Epithelial cell of prostate (primary cell): ENCODE results near the gene MLLT10.

ENCODE experiments used
- DNase-seq: peaks from one replicate; pipeline ENCODE4 v3.0.0-alpha.2; 2011; ENCODE audit warnings: low read depth, low spot score
- H3K27ac ChIP-seq: fragments of 450-650 bp; 2 replicates; pipeline ENCODE4 v1.5.1; 2017; ENCODE audit warnings: mild to moderate bottlenecking

The MLLT10 gene

GRCh38 chr10:21515361-21516241 is 18.4 kb upstream of the MLLT10 start:
- no peak for DNase-seq
- H3K27ac ChIP-seq, result no peak overlapping the region

GRCh38 chr10:21516242-21517131 is 17.5 kb upstream of the MLLT10 start:
- no peak overlapping the region for H3K27ac ChIP-seq
- DNase-seq, result no peak

GRCh38 chr10:21517134-21518031 is 16.6 kb upstream of the MLLT10 start:
- DNase-seq, result no peak
- H3K27ac ChIP-seq, result no peak overlapping the region

DNA sequence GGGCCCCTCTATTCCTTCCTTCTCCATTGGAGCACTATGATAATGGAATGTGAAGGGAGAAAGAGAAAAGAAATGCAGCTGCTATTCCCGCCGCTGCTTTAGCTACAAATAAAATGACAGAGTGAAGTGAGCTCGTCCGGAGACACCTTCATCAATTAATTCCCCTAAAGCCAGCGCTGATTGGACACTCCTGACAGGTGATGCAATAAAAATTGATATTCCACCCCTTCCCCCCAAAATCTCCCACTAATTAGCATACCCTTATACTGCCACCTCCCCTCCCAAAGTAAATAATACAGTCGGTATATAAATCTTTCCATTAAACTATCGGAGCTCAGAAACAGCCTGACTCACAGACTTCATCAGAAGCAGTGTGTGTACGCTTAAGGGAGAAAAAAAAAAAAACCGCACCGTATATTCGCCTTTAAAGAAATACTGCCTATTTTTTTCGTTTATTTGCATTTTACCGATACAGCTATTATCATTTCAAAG is 15.8 kb upstream of the MLLT10 start:
- no peak overlapping the region for H3K27ac ChIP-seq
- no peak for DNase-seq

- H3K27ac ChIP-seq, result no peak overlapping the region
- no peak for DNase-seq
Observed at GRCh38 chr10:21518641-21519396, 15.2 kb upstream of the MLLT10 start.

- H3K27ac ChIP-seq, result peak overlapping the region; percentile 30
- no peak for DNase-seq
Observed at GRCh38 chr10:21519397-21519933, 14.6 kb upstream of the MLLT10 start.

- DNase-seq, result no peak
- peak overlapping the region; percentile 30 for H3K27ac ChIP-seq
Observed at GRCh38 chr10:21519941-21520436, 14.0 kb upstream of the MLLT10 start.

- no peak for DNase-seq
Observed at GRCh38 chr10:21520509-21520908, 13.5 kb upstream of the MLLT10 start.

GRCh38 chr10:21520949-21521348 is 13.1 kb upstream of the MLLT10 start:
- no peak overlapping the region for H3K27ac ChIP-seq
- no peak for DNase-seq

More at GRCh38 chr10:21520509-21520908, 13.5 kb upstream of the MLLT10 start:
- peak overlapping the region; percentile 30 for H3K27ac ChIP-seq

DNA sequence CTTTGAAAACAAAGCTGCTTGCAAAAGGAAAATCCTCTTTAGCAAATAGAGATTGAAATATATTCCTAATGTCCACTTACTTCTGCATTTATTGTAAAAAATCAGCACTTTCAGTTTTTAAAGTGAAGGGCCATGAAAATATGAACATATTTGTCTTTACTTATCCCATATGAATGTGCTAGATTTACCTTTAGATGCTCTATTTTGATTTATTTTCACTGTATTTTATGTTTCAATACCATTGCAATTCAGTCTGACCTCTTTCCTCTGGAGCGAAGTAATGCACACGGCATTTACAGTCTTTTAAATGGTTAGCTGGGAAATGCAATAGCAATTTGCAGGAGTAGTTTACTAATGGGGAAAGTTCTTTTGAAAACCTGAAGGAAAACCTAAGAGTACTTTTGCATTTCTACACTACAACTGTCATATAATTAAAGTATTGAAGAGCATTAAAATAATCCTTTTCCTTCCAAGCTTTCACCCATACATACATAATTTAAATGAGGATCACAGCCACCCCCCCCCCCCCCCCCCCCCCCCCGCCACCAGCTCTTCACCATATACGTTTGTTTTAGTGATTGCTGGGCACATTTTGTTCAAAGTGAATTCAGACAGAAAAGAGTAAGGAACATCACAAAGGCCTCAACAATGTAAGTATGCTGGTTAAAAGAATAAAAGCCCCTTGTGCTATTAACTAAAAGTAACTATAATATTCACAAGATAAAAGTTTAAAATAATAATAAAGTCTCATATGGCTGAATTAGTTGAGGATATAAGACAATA is 12.1 kb upstream of the MLLT10 start:
- no peak overlapping the region for H3K27ac ChIP-seq
- DNase-seq, result no peak

GRCh38 chr10:21522631-21523406 is 11.2 kb upstream of the MLLT10 start:
- DNase-seq, result no peak
- H3K27ac ChIP-seq, result no peak overlapping the region

DNA sequence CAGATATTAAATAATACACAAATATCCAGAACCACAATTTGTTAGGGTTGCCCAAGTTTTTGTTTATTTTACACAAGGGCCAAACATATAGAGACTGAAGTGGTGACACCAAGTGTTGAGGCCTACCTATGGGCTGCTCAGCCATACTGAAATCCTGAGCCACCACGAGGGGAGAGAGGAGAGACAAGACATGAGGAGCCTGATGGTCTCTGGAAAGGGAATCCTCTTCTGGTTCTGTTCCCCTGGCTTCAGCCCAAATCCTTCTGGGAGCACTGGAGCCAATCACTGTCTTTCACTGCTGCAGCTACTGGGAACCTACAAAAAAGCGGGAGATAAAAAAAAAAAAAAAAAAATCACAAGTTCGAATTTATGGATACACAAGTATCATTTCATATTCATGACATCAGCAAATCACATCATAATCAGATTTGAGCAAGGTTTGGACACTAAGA is 10.4 kb upstream of the MLLT10 start:
- H3K27ac ChIP-seq, result no peak overlapping the region
- no peak for DNase-seq

DNA sequence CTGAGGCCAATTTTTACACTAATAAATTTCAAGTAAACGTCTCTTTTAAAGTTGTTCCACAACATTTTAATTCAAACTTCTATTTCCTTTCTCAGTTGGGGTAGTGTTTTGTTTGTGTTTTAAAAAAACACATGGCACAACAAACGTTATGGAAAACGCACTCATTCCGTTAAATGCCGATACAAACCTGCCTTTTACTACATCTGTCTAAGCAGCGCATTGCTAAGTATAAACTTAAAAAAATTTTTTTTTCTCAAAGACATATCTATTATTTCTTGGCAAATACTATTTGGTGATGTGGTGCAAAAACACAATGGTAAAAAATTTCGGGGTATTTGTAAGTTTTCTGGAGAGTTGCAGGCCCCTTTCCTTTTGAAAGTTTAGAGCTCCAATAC is 9.9 kb upstream of the MLLT10 start:
- no peak for DNase-seq

DNA sequence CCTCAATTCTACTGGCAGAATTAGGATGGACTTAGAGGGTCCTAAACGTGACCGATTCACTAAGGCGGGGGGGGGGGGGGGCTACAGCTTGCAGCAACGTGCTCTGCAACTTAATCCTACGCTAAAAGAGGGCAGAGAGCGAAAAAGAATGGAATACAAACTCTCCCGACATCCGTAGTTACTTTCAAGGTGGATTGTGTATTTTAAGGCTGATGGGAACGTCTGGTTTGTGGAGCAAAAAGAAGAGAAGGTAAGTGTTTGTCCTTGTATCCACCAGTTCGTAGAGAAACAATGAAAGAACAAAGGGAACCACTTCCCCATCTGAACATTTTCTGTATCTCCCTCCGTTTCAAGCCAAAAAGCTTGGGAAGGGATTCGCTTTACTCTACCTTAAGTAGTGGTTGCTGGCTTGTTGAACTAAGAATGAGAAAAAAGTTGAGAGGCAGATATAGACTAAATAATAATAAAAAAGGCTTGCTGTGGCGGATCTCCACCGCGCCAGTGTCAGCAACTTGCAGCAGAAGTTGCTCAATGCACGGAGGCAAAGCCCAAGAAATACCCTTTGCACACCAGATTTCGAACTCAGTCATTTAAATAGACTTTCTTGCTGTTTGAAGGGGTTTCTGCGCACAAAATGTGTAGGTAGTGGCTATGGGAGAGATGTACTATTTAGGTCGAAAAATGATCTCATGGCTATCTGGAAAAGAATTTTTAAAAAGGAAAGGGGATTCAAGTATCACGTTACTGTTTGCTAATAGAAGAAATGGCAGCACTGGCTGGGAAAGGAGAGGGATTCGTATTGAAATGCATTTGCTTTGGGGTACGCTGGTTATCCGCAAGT is 9.3 kb upstream of the MLLT10 start:
- no peak for DNase-seq

More for the DNA sequence above, 9.9 kb upstream of the MLLT10 start:
- H3K27ac ChIP-seq, result no peak overlapping the region

GRCh38 chr10:21525367-21526187 is 8.5 kb upstream of the MLLT10 start, which contains the start of gene SKIDA1:
TSS of gene SKIDA1 (minus strand) at chr10:21525682. CDS start at chr10:21517822, 7,860 bp downstream.
- H3K27ac ChIP-seq, result peak within 1 kb of the TSS; percentile 91
- DNase-seq, result peak; percentile 48

More for the DNA sequence above, 9.3 kb upstream of the MLLT10 start:
- peak overlapping the region; percentile 91 for H3K27ac ChIP-seq
